GM19395 (cell line): ENCODE measurements around the gene RNU5D-1.
A peak's percentile ranks its signal among the peaks of the same experiment; 100 is the strongest.
"Not testable (repeated sequence)": the region's sequence is repeated elsewhere in the genome, so short reads cannot be mapped to it uniquely, and the experiment has no call there.

ENCODE experiments used
- ATAC-seq: cut with Tn5 transposase; IDR thresholded peaks from one replicate; pipeline ENCODE4 v1.9.1; 2021; ENCODE audit warnings: mild to moderate bottlenecking, moderate library complexity; ENCODE audit not compliant: unreplicated experiment

The RNU5D-1 gene

GRCh38 chr1:44730741-44731512 lies at the start of gene RNU5D-1:
RNU5D-1 (minus strand) TSS chr1:44731170.
- peak; percentile 81 for ATAC-seq

- no peak for ATAC-seq
Observed at GRCh38 chr1:44780583-44781121, 49.7 kb upstream of the RNU5D-1 start.

GRCh38 chr1:44778705-44779576 lies 48.0 kb upstream of the RNU5D-1 start:
- ATAC-seq: no peak

- ATAC-seq: no peak
Observed at GRCh38 chr1:44777969-44778635, 47.1 kb upstream of the RNU5D-1 start.

GRCh38 chr1:44777547-44777946 lies 46.6 kb upstream of the RNU5D-1 start:
- ATAC-seq: no peak

- ATAC-seq: no peak
Observed at GRCh38 chr1:44776730-44777068, 45.7 kb upstream of the RNU5D-1 start.

GRCh38 chr1:44775930-44776729 lies 45.2 kb upstream of the RNU5D-1 start:
- ATAC-seq: peak; percentile 18

GRCh38 chr1:44775078-44775929 lies 44.3 kb upstream of the RNU5D-1 start, which contains the start of gene RPS8:
RPS8 (plus strand) TSS chr1:44775540; CDS start chr1:44775597, 57 bp downstream.
- ATAC-seq: peak; percentile 86

- ATAC-seq: not testable (repeated sequence)
Observed at GRCh38 chr1:44766421-44766820, 35.5 kb upstream of the RNU5D-1 start.

- no peak for ATAC-seq
Observed at GRCh38 chr1:44760876-44761275, 29.9 kb upstream of the RNU5D-1 start.

GRCh38 chr1:44759077-44759476 lies 28.1 kb upstream of the RNU5D-1 start:
- ATAC-seq: no peak

GRCh38 chr1:44757420-44757819 lies 26.4 kb upstream of the RNU5D-1 start:
- no peak for ATAC-seq

GRCh38 chr1:44747878-44748277 lies 16.9 kb upstream of the RNU5D-1 start:
- ATAC-seq: no peak

GRCh38 chr1:44743211-44743610 lies 12.2 kb upstream of the RNU5D-1 start:
- ATAC-seq: no peak

- peak; percentile 23 for ATAC-seq
Observed at GRCh38 chr1:44740179-44740617, 9.2 kb upstream of the RNU5D-1 start.

GRCh38 chr1:44739307-44740178 lies 8.6 kb upstream of the RNU5D-1 start, which contains the start of gene KIF2C:
KIF2C (plus strand) TSS chr1:44739837; CDS start chr1:44739933, 96 bp downstream.
- peak; percentile 94 for ATAC-seq

GRCh38 chr1:44738953-44739306 lies 8.0 kb upstream of the RNU5D-1 start:
- ATAC-seq: not testable (repeated sequence)

- ATAC-seq: no peak
Observed at GRCh38 chr1:44735992-44736391, 5.0 kb upstream of the RNU5D-1 start.
